ENCODE data around the gene PDE6H. TPM values are rescaled to one million over a fixed set of nuclear protein-coding genes. Genes with fewer than 3 reads are reported as not detected.

The PDE6H gene
- polyA plus RNA-seq, 1 donor (not counting 4 experiments of a cell fraction or from before 2014, with no cell fraction given) = not detected

DNA sequence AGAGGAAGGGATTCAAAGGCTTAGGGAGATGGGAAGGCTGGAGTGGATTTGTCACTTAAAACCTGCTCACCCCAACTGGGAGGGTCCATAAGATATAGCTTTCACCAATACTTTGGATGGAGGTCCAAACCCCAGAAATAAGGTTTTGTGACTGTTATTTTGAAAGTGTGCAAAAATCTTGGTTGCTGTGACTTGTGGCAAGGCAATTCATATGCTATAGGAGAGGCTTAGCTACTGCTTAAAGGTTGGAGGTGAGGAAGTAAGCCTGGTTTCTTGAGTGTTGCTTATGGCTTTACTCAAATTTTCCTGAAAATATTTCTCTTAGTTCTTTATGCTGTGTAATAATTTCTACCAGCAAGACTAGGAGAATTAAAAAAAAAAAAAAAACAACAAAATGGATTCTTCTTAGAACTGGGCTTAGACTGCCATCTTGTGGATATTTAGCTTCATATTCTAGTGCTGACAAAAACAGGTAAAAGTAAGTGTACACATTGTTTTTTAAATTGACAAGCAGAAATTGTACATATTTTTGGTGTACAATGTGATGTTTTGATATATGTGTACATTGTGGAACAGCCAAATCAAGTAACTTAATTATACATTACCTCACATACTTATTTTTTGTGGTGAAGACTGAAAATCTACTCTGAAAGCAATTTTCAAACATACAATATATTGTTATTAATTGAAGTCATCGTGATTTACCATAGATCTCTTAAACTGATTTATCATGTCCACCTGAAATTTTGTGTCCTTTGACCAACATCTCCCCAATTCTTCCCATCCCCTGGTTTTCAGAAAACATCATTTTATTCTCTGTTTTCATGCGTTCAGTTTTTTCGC, 23.0 kb downstream of the PDE6H start:
- H3K36me3 ChIP-seq (ENCODE audit: control insufficient read depth in 2 of 2, extremely low read depth in 1 of 2, insufficient read depth in 2 of 2, low read length in 2 of 2) = no peaks in the 10 kb centered on the region
- FAIRE-seq (peak; percentile 9), DNase-seq (ENCODE audit: low read depth, low spot score) (peak; percentile 23)
- H3K79me2 ChIP-seq (ENCODE audit: control insufficient read depth, insufficient read depth, low read length) = no peaks in the 10 kb centered on the region
- H2AFZ ChIP-seq (ENCODE audit: control insufficient read depth, low read length) = no peak overlapping the region
- no peak overlapping the region for H3K9ac ChIP-seq (ENCODE audit: control insufficient read depth, extremely low read depth, insufficient read depth, low read length)
- no peak overlapping the region for H3K4me2 ChIP-seq (ENCODE audit: control insufficient read depth, extremely low read depth, insufficient read depth, low read depth, low read length)
- dilution Hi-C loops (cut with MboI; ENCODE audit: extremely low pct_ligation_motif_present, low sequenced_read_pairs) = no loop called here
- peak in 1 of 3 experiments; percentile 24 for TF ChIP-seq CTCF (optimal IDR thresholded peaks at IDR 0.05 in 1 of 3, IDR thresholded peaks at IDR 0.05 in 1 of 3, conservative IDR thresholded peaks at IDR 0.05 in 1 of 3; ENCODE audit: extremely low read depth in 1 of 3, insufficient read depth in 2 of 3, low read length in 3 of 3)
- TF ChIP-seq EZH2 (IDR thresholded peaks at IDR 0.05; ENCODE audit: low read length) = no peak
- H3K9me3 ChIP-seq (ENCODE audit: control insufficient read depth, low read depth, low read length) = no peaks in the 10 kb centered on the region
- H3K4me3 ChIP-seq (ENCODE audit: control insufficient read depth in 2 of 3, extremely low read depth in 1 of 3, insufficient read depth in 2 of 3, low read depth in 1 of 3, low read length in 3 of 3) = no peak overlapping the region
- no peaks in the 10 kb centered on the region for H3K27me3 ChIP-seq (ENCODE audit: control insufficient read depth, extremely low read depth, insufficient read depth, low read length)
- no peak overlapping the region for H3K27ac ChIP-seq (ENCODE audit: control insufficient read depth, insufficient read depth, low read length)
- H3K4me1 ChIP-seq (ENCODE audit: control insufficient read depth, extremely low read depth, insufficient read depth, low read length) = no peaks in the 10 kb centered on the region
- H4K20me1 ChIP-seq (ENCODE audit: control insufficient read depth, extremely low read depth, insufficient read depth, low read length) = no peaks in the 10 kb centered on the region
- H3K9me1 ChIP-seq (ENCODE audit: control insufficient read depth, extremely low read depth, insufficient read depth, low read length) = no peaks in the 10 kb centered on the region

GRCh38 chr12:14997998-14998397, 25.2 kb downstream of the PDE6H start:
- peaks cover 3% of the 10 kb centered on the region for H3K27me3 ChIP-seq (ENCODE audit: control insufficient read depth, extremely low read depth, insufficient read depth, low read length)
- TF ChIP-seq CTCF (optimal IDR thresholded peaks at IDR 0.05 in 1 of 3, IDR thresholded peaks at IDR 0.05 in 1 of 3, conservative IDR thresholded peaks at IDR 0.05 in 1 of 3; ENCODE audit: extremely low read depth in 1 of 3, insufficient read depth in 2 of 3, low read length in 3 of 3) (no peak), EZH2 (IDR thresholded peaks at IDR 0.05; ENCODE audit: low read length) (no peak)
- no peak overlapping the region for H3K4me2 ChIP-seq (ENCODE audit: control insufficient read depth, extremely low read depth, insufficient read depth, low read depth, low read length)
- dilution Hi-C loops (cut with MboI; ENCODE audit: extremely low pct_ligation_motif_present, low sequenced_read_pairs) = no loop called here
- no peaks in the 10 kb centered on the region for H3K9me1 ChIP-seq (ENCODE audit: control insufficient read depth, extremely low read depth, insufficient read depth, low read length)
- no peaks in the 10 kb centered on the region for H3K4me1 ChIP-seq (ENCODE audit: control insufficient read depth, extremely low read depth, insufficient read depth, low read length)
- H3K27ac ChIP-seq (ENCODE audit: control insufficient read depth, insufficient read depth, low read length) = no peak overlapping the region
- no peak overlapping the region for H3K4me3 ChIP-seq (ENCODE audit: control insufficient read depth in 2 of 3, extremely low read depth in 1 of 3, insufficient read depth in 2 of 3, low read depth in 1 of 3, low read length in 3 of 3)
- no peaks in the 10 kb centered on the region for H3K9me3 ChIP-seq (ENCODE audit: control insufficient read depth, low read depth, low read length)
- H3K36me3 ChIP-seq (ENCODE audit: control insufficient read depth in 2 of 2, extremely low read depth in 1 of 2, insufficient read depth in 2 of 2, low read length in 2 of 2) = no peaks in the 10 kb centered on the region
- no peaks in the 10 kb centered on the region for H4K20me1 ChIP-seq (ENCODE audit: control insufficient read depth, extremely low read depth, insufficient read depth, low read length)
- DNase-seq (ENCODE audit: low read depth, low spot score) = no peak
- no peak for FAIRE-seq
- no peaks in the 10 kb centered on the region for H3K79me2 ChIP-seq (ENCODE audit: control insufficient read depth, insufficient read depth, low read length)
- H2AFZ ChIP-seq (ENCODE audit: control insufficient read depth, low read length) = no peak overlapping the region
- H3K9ac ChIP-seq (ENCODE audit: control insufficient read depth, extremely low read depth, insufficient read depth, low read length) = no peak overlapping the region

Data from keratinocyte (primary cell).